IPS DF 4.7 (cell line): ENCODE results near the gene ATIC.

Experiments used
- DNase-seq: peaks from one replicate; pipeline ENCODE4 v3.0.0-alpha.2; 2013; ENCODE audit warnings: low spot score; ENCODE audit errors: extremely low read depth

Gene ATIC

DNA sequence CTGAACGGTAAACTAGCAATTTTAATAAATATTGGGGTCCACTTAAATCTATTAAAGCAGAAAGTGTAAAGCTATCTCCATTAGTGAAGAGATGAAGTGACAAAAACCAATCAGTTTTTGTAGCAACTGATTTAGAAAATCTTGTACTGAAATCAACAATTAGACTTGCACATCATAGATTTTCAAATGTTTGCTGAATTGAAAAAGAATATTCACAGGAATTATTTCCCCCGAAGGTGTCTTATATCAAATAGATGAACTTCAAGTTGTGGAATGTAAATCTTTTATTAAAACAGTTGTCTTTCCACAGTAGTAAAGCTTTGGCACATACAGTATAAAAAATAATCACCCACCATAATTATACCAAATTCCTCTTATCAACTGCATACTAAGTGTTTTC lies 48.7 kb downstream of the ATIC start:
- no peak for DNase-seq

DNA sequence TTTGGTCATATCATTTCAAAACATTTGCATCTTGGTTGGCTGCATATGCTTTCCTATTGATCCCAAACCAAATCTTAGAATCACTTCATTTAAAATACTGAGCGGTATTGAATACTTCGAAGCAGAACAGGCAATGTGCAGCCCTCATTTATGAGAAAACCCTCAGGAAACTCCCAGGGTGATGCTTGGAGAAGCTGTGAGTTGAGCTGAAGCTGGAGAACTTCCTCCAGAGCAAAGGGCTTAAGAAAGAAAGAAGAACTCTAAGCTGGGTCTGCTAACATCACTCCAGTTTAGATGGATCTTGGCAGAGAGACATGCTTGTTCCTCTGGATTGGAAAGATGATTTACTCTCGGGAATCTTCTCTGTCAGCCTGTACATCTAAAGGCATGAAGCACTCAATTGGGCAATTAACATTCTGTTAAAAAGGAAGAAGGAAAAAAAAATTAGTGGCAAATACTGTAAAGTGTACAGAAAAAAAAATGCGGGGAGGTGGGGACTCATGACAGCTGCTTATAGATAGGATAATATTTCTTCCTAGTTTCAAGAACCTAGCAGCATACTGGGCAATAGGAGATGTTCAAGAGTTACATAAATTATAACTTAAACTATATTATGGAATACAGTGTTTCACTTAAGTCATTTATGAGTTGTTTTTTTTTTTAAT lies 49.5 kb downstream of the ATIC start:
- no peak for DNase-seq

DNA sequence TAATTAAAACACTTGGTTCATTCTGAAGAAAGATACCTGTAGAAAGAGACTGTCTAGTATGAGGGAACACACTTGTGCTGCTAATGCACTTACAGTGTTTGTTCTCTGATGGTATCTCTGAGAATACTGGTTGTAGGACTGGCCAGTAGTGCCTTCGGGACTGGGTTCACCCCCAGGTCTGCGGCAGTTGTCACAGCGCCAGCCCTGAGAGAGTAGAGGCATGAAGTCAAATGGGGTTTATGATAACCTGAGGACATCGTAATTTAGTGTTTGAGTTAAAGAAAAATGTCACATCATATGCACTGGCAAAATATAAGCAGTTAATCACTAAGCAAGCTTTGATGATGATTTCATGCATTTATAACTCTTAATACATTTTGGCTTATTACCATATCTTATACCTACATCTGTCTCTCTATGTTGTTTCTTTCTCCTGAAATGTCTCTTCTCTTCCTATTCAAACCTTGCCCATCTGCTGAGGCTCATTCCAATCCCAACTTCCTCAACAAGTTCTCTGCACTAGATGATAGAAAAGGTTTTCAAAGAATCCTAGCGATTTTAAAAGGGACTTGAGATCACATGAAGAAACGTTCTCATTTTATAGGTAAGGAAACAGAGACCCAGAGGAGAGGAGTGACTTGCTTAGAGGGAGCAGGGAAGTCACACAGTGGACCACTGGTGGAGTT lies 50.2 kb downstream of the ATIC start:
- no peak for DNase-seq

DNA sequence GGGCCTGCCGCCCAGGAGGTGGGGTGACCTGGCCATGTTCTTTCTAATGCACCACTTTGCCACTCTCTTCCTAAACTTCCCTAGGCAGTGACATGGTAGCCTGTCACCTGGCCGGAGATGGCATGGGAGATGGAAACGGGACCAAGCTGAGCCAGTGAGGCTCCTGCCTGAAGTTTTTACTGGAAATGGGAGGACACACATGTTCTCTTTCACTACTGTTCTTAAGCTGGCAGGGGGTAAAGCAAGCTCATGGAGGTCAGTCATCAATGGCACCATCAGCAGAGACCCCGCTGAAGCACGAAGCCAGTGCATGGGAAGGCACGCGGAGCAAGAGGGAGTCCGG lies 50.7 kb downstream of the ATIC start:
- DNase-seq, result no peak

DNA sequence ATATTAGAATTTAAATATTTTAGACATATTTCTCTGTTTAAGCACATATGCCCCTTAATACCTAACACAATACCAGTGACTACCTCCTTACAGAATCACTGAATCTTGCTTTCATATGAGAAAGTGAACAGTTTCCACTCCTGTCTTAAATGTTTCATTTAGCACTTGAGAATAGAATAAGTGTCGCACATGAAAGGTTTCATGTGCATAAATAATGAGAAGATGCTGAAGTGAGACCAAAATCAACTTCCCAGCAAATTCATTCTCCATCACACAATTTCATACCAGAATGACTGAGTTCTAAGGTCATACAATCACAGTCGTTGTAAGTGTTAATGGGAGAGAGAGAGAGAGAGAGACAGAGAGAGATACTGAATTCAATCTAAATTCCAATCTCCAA lies 51.2 kb downstream of the ATIC start:
- DNase-seq, result no peak

DNA sequence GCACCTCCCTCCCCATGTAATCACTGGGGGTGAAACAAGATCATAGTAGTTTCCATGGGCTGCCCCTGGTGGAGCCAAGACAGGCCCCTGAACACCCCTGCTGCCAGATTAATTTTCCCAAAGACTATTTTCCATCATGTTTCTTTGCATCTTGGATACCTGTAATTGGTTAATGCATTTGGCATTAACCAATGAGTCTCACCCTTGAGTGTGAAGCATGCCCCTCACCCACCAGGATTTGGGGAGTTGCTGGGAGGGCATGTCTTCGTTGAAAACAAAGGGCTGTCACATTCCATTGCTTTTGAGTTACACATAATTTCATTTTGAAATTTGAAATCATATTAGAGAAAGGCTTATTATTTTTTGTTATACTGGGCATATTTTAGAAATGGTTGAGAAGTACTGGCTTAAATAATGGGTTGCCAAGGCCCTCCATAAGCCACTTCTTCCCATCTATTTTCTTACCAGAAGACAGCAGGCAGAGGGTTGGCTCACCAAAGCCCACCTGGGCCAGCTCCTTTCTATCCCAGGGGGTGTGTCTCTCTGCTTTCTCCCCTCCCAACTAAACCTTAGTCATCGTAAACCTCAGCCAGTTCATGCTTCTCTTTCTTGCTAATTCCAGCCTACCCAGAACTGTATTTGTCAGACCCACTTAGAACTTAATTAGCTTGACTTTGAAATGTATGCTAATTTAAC lies 51.8 kb downstream of the ATIC start:
- DNase-seq, result no peak

DNA sequence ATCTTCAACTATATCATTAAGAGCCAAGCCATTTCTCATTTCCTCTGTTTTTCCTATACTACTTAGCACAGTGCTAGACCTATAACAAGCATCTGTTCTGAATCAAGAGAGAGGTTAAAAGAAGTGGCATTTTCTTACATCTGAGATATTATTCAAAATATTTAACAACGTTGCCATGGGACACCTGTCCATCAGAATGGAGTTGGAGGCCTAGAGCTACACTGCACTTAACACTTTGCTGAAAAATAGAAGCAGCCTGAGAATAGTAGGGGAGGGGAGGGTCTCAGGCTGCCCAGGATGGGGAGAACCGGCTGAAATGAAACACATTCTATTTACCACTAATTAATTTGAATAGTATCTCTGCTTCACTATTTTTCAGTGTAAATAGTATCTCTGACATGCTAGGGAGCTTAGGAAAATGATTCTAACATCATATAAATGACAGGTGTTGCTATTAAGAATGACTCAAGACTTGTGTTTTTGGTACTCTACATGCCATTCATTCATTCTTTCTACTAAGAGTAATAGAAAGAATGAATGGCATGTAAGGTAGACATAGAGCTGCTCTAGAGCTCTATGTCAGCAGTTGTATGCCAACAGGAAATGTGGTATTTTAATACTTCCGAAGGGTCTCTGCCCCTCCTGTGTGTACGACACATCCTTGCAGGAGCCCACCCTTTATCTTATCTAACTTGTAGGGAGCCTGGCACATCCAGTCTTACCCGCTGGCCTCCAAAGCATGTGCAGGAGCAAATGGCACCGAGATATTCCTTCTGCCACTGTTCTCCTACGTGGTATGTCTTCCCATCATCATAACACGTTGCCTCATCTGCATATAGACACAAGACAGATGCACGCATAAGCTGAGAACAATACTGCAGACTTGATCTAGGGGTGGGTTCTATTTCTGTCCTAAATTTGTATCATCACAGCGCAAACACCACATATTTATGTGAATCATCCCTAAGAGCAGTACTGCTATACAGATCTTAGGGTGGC lies 52.6 kb downstream of the ATIC start:
- no peak for DNase-seq

DNA sequence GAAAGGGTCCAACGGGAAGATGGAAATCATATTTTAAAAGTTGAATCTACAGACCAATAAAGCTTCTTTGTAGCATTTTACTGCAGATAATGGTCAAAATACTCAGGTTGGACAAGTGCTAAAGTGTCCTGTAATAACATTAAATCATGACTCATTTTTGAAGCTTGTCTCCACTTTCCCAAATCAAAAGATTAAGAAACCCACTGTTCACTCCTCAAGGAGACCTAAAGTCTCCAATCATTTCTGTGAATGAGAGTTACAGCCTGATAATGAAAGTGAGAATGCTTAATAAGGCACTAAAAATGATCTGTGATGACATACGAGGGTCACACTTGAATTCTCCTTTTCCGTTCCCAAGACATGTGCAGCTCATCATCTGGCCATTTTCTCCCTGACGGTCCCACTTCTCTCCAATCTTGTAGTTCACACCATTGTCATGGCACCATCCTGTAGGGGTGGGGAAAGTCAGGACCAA lies 53.4 kb downstream of the ATIC start:
- no peak for DNase-seq

DNA sequence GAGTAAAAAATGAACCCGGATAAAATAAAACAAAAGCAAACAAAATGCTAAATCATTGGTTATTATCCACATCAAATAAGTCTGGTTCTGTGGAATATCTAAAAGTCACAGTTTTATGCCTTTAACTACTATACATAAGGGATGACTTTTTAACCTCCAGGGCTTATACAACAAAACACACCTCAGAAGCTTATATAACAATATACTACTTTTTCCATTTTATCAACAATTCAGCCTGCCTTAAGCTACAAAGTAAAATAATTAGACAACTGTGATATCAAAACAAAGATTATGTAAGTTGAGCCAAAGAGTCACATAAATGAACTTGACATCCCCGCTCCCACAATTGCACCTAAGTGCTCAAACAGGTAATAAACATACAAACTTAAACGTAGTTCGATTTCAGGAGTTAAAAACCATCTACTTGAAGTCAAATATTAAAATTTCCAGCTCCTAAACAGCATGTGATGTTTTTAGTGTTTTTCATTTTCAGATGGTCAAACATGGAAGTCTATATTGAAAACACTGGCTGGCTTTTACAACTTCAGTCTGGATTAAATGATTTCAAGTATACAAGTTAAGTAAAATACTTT lies 54.7 kb downstream of the ATIC start:
- no peak for DNase-seq

DNA sequence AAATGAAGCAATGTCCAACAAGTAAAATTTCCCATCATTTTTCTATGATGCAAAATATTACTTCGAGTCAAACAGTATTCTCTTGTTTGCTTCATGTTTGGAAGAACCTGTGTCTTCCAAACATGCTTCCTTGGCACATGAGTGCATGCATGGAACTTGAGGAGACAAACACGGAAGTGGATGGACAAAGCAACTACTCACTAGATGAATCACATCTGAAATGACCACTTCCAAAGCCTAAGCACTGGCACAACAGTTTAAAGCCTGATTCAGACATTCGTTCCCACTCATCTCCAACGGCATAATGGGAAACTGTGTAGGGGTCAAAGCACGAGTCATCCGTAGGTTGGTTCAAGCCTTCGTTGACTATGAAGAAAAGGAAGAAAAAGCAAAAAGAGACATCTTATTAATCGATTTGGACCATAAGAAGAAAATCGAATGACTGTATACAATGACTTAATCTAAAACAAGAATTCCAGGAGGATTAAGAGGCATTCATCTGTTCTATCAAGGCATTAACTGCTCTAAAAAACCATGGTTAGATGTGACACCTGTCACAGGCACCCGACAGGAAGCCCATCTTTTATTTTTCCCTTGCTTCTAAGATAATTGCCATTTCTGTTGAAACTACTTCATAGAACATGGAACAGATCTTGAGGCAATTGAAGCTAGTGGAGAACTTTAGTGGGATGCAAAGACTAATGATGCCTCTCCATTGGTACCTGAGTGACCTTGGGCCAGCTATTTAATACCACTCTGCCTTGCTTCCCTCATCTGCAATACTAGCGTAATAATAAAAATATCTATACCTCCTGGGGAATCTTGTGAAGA lies 56.0 kb downstream of the ATIC start:
- no peak for DNase-seq

DNA sequence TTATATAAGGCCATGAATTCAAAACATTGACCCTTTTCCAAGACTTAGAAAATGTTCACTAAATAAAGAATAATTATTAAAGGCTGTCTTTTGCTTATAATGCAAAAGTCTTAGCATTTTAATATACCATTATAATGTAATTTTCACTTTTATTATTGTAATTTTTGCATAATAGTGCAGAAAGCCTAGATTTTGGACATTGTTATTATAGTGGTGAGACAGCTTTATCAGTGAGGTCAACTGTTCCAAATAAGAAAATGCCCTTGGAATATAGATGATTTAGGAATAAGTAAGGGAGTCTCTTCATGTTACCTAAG lies 56.6 kb downstream of the ATIC start:
- no peak for DNase-seq

DNA sequence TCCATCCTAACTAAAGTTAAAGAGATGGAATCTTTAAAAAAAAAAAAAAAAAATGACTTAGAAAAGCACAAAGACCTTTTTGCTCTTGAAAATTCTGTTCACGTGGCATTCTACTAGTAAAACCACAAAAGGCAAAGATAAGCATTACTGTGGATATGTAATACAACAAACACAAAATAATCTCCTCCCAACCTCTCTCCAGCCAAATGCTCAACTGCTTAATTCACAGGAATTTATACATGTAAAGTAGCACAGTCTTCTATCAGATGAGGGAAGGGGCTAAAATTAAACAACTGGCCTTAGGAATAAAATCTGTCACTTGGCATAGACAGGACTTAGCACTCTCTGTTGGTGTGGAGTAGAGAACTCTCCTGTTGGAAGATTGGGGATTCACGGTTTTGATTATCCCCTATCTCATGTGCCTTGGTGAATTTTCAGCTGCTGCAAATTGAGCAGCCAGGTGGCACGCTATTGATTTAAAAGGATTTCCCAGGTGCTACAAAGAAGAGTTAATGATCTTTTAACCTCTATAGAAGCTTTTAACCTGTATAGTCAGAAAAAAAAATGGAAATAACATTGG lies 57.4 kb downstream of the ATIC start:
- DNase-seq, result no peak

DNA sequence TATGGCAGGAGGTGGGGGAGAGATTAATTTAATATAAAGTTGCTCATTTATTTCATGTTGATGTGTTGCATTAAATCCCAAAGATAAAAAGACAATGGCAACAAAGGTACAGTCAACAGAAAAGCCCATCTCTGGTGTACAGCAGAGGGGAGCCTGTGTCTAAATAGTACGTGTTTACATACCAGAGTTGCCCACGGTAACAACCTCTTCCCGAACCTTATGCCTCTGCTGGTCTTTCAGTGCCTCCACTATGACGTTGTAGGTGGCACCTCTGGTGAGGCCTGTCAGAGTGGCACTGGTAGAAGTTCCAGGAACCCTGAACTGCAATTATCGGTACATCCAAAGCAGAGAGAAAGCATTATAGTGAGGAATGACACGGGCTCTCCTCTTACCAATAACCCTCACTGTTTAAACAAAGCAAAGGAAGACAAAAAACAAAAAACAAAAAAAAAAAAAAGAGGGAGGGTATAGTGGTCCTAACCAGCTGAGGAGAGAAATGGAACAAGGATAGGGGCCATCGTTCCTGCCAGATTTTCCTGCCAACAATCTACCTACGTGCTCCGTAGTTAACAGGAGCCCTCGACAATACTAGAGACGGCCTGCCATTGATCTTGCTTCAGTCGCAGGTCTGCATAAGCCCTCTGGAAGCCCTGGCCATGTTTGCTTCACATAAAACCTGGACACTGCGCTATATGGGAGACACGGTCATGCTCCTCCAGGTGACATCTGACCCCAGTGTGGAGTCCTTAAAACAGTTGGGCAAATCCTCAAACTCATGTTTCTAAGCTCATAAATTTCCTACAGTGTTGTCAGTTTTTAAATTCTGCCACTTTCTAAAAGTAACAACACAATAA lies 58.5 kb downstream of the ATIC start:
- DNase-seq, result no peak

DNA sequence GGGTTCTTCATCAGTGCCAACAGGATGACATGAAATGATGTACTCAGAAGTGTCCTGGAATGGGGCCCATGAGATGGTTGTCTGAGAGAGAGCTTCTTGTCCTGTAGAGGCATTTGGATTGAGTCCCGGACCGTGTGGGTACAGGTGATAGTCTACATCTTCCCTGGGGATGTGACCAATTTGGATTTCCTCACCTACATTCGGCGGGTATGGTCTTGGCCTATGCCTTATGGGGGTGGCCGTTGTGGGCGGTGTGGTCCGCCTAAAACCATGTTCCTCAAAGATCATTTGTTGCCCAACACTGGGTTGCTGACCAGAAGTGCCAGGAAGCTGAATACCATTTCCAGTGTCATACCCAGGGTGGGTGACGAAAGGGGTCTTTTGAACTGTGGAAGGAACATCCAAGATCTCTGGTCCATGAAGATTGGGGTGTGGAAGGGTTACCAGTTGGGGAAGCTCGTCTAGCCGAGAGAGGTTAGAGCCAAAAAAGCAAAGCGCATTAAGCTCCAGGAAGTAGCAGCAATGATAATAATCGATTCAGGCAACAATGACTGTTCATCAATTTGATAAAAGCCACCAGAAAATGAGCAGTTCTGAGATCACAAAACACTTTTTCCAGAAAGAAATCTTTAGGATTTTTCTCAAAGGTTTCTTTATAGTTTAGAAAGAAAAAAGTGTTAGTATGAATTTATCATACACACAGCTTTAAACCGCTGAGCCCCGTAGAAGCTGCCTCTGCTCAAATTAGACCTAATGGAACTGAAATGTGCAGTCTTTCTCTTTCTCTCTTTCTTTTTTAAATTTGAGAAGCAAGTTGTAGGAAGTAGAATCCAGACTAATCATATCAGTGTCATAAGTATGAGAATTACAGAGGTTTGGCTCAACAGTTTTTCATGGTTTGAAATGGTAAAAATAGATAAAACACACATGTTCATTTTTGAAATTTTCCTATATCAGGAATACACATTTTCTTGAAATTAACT lies 60.3 kb downstream of the ATIC start:
- no peak for DNase-seq

DNA sequence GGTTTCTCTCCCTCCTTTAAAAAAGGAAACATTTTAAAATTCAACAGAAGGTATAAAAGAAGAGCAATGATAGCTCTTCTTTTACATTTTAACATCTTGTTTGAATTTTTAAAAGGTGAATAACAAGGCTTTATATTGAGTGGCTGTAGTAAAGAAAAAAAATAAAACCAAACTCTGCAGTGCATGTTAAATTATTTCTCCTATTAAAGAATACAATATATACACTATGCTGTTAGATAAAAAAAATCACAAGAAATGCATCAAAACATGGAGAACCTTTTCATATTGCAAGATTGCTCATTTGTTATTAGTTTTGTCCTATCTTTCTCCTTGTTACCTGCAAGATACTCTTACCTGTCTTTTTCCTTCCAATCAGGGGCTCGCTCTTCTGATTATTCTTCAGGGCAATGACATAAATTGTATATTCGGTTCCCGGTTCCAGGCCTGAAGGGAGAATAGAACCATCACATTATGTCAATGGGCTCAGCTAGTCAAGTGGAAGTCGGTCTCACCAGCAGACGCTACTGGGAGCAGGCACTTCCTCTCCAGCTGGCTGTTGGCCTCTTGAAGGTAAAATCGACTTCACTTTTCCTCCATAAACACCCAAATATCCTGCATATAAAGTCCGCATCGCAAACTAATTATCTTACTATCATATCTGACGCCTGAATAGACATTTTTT lies 61.2 kb downstream of the ATIC start:
- no peak for DNase-seq

DNA sequence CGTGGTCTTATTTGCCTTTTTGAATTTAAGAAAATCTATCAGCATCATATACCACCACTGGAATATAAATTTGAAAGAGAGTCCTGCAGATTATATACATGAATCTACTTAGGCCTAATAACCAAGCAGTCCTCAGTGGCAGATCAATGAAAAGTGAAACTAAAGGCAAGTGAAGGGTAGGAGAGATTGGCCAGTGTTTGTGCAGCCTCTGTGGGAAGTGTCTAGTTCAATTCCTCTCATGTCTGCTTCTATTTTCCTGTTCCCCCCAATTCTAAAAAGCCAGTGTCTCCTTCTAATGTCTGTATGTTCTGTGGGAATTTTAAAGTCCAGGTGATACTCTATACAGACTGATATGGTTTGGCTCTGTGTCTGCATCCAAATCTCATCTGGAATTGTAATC lies 62.1 kb downstream of the ATIC start:
- no peak for DNase-seq
